IPS DF 4.7 (cell line): Measurements from ENCODE around the gene PRSS53.

ENCODE experiments used
- DNase-seq: peaks from one replicate; pipeline ENCODE4 v3.0.0-alpha.2; 2013; ENCODE audit warnings: low spot score; ENCODE audit errors: extremely low read depth

PRSS53 gene

GRCh38 chr16:31079342-31079944 is 9.3 kb downstream of the PRSS53 start:
- DNase-seq: no peak

GRCh38 chr16:31078597-31079341 is 10.0 kb downstream of the PRSS53 start:
- no peak for DNase-seq

DNA sequence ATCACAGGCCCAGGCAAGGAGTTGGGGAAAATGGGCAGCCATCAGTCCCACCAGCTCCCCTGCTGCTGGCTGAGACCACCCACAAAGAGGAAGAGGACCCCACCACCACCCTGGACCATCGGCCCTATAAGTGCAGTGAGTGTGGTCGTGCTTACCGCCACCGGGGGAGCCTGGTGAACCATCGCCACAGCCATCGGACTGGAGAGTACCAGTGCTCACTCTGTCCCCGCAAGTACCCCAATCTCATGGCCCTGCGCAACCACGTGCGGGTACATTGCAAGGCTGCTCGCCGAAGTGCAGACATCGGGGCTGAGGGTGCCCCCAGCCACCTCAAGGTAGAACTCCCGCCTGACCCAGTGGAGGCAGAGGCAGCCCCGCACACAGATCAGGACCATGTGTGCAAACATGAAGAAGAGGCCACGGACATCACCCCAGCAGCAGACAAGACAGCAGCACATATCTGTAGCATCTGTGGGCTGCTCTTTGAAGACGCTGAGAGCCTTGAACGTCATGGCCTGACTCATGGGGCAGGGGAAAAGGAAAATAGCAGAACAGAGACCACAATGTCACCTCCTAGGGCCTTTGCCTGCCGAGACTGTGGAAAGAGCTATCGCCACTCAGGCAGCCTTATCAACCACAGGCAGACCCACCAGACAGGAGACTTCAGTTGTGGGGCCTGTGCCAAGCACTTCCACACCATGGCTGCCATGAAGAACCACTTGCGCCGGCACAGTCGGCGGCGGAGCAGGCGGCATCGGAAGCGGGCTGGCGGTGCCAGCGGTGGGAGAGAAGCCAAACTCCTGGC is 10.9 kb downstream of the PRSS53 start:
- no peak for DNase-seq

- DNase-seq: no peak
Measured at GRCh38 chr16:31077024-31077423, 11.7 kb downstream of the PRSS53 start.

- DNase-seq: no peak
Measured at GRCh38 chr16:31076319-31076718, 12.4 kb downstream of the PRSS53 start.

DNA sequence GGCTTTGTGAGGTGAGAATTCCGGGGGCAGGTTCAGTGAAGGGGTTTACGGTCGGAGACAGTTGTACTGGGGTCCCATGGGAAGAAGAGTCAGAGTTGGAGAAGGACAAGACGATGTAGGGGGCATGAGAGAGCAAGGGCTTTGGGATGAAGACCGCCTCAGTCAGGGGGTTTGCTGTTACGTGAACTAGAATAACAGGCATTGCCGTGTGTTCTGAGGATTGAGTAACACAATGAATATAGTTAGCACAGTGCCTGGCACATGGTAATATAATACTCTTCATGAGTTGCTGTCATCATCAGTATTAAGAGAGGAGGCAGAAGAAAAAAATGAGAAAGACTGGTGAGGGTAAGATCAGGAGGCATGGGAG is 13.9 kb downstream of the PRSS53 start:
- DNase-seq: no peak

GRCh38 chr16:31073970-31074813 is 14.6 kb downstream of the PRSS53 start, which contains the start of the genes ZNF646 and ZNF668:
Gene ZNF646 (plus strand): TSS chr16:31074422. CDS start chr16:31076325, 1,903 bp downstream.
Gene ZNF668 (minus strand): TSS chr16:31074240. CDS start chr16:31064459, 9,781 bp downstream.
- DNase-seq: peak; percentile 95

GRCh38 chr16:31073142-31073969 is 15.4 kb downstream of the PRSS53 start:
- DNase-seq: no peak

DNA sequence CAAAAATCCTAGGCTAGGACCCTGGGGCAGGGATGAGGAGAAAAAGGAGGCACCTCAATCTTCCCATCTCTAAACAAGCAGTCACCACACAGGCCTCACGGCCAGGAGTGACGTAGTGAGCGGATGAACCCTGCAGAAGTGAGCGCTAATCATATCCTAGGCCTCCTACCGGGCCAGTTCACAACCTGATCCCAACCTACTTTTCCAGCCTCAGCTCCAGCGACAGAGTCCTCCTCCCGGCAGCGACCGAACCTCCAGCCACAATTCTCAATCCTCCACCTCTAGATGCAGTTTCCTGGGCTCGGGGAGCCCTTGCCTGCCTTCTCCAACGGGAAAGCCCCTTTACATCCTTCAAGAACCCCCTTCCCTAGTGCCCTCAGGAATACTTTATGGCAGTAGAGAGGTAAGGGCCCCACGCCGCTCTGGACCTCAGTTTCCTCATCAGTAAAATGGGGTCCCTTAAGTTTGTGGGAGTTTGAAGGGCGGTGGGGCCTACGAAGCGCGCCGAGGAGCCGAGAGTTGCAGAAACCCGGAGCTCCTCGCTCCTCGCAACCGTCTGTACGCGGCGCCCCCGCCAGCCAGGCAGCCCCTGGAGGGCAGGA is 16.1 kb downstream of the PRSS53 start:
- no peak for DNase-seq

DNA sequence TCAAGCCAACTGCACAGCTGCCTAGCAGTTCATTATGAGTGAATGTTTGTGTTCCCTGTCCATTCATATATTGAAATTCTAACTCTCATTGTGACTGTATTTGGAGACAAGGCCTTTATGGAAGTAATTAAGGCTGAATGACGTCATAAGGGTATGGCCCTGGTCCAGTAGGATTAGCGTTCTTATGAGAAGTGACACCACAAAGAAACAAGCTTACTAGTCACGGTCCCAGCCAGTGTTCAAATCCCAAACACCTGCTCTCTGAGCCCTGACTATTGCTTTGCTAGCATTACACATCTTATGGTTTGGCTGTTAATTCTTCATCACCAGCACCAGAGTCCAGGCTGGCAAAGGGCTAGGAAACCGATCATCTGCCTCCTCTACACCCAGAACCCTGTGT is 16.9 kb downstream of the PRSS53 start:
- no peak for DNase-seq

GRCh38 chr16:31067342-31067741 is 21.4 kb downstream of the PRSS53 start:
- no peak for DNase-seq

DNA sequence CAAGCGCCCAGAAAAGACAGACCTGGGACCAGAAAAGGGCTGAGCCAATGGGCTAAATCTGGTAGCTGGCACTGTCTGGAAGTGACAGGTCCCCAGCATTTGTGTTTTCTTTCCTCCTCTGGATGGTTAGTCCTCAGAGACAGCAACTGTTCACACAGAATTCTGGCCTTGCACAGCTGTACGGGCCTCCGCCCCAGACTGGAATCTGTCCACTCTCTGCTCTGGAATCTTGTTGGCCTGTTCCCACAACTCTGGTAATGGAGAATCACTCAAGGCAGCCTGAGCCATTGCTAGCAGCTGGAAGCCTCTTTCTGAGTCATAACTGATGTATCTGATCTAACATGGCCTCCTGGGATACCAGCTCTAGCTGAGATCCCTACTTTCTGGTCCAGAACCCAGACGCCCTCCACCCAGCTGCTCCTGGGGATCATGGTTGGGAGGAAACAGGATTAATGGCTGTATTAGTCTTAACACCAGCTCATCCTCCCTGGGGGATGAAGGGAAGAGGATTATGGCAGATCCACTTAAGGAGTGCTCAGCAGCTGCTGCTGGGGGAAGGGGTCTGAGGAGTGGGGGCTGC is 23.8 kb downstream of the PRSS53 start:
- DNase-seq: no peak

DNA sequence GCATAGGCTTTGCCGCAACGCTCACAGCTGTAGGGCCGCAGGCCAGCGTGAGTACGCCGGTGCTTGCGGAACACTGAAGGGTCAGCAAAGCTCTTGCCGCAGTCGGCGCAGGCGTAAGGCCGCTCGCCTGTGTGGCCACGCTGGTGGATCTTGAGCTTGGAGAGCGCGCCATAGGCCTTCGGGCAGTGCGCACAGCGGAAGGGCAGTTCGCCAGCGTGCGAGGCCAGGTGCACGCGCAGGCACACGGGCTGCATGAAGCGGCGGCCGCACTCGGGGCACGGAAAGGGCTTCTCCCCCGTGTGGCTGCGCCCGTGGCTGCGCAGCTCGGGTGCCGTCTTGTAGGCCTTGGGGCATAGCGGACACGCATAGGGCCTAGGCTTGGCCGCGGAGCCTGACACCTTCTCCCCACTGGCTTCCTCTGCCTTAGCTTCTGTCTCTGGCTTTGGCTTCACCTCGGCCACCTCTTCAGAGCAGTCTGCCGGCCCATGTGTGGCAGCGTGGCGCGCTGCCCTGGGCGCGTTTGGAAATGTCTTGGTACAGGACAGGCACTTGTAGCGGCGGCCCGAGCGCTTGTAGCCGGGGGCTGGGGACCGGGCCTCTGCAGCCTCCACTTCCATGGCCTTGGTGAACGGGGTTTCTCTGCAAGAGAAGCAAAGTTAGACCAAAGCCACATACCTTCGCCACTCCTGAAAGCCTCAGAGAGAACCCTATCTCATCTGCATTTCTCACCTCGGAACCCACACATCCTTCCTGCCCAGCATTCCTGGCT is 24.7 kb downstream of the PRSS53 start:
- DNase-seq: no peak

DNA sequence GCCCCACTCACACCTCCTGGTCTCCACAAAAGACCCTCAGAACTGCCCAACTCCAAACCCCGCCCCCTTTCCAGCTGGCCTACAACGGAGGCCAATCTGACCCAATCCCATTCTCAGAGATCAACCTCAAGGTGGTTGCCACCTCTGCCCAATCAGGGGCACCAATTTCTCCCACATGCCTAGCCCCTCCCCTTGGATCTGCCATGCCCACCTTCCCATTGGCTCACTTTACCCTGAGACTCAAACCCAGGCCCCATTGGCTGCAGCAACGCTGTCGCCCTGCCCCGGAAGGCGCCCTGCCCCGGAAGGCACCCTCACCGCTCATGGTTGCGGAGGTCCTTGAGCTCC is 25.3 kb downstream of the PRSS53 start:
- DNase-seq: no peak

GRCh38 chr16:31061813-31062440 is 26.8 kb downstream of the PRSS53 start:
- DNase-seq: no peak

DNA sequence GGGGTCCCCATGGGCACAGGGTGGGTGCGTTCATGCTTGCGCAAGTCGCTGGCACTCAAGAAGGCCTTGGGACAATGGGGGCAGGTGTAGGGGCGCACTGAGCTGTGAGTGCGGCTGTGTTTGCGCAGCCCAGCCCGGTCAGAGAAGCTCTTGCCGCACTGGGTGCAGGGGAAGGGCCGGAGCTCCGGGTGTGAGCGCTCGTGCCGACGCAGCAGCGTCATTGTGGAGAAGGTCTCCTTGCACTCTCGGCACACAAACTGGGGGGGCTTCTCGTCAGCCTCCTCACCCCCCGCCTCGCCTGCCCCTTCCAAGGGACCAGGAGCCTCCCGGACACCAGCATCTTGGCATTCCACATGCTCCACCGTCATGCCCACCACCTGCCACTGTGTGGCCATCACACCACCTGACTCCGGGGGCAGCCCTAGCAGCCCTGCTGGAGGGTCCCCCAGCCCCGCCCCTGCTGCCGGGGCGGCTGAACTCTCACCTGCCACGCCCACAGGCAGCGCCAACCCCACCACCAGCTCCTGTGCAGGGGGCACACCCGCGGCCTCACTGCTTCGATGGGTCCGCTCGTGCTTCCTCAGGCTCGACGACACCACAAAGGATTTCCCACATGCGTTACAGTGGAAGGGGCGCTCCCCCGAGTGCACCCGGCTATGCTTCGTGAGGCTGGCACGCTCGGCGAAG is 27.5 kb downstream of the PRSS53 start:
- DNase-seq: no peak

- DNase-seq: no peak
Measured at GRCh38 chr16:31055613-31056012, 33.1 kb downstream of the PRSS53 start.

- no peak for DNase-seq
Measured at GRCh38 chr16:31052114-31052513, 36.6 kb downstream of the PRSS53 start.
